ENCODE results near the gene LTC4S.
"Not testable (repeated sequence)": the region's sequence is repeated elsewhere in the genome, so short reads cannot be mapped to it uniquely, and the experiment has no call there.

Gene LTC4S, protein sequence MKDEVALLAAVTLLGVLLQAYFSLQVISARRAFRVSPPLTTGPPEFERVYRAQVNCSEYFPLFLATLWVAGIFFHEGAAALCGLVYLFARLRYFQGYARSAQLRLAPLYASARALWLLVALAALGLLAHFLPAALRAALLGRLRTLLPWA

DNA sequence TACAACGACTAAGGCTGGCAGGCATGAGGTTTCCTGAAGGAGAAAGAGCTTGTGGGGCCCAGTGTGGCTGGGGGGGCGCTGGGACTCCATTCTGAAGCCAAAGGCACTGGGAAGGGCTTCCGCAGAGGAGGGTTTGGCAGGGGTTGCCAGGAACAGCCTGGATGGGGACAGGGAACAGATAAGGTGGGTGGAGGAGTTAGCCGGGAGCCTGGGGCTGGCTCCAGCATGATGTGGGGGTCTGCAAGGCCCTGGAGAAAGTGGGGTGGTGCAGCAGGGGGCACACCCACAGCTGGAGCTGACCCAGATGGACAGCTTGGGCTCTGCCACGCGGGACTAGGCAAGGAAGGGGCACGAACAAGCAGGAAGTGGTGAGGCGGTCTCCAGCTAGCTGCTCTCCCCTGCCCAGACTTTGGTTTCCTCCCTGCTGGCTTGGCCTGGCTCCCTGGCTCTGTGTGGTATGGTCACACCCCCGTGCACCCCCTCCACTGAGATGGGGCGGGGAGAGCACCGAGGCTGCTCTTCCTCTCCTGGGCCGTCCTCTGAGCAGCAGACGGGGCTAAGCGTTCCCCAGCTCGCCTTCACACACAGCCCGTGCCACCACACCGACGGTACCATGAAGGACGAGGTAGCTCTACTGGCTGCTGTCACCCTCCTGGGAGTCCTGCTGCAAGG lies at the start of gene LTC4S:
TSS of gene LTC4S (plus strand) at position 519 of the 672 bp plus-strand sequence. CDS start at position 614, 95 bp downstream.
- no peak for DNase-seq (ENCODE audit: low read depth)

DNA sequence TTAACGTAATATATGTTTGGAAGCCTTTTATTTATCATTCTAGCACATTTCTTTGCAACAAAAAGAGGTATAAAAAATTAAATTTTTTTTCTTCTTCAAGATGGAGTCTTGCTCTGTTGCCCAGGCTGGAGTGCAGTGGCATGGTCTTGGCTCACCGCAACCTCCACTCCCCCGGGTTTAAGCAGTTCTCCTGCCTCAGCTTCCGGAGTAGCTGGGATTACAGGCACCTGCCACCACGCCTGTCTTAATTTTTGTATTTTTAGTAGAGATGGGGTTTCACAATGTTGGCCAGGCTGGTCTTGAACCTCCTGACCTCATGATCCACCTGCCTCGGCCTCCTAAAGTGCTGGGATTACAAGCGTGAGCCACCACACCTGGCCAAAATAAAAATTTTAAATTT lies 49.7 kb upstream of the LTC4S start:
- DNase-seq (ENCODE audit: low read depth), result not testable (repeated sequence)

GRCh38 chr5:179746872-179747271 lies 46.9 kb upstream of the LTC4S start:
- no peak for DNase-seq (ENCODE audit: low read depth)

DNA sequence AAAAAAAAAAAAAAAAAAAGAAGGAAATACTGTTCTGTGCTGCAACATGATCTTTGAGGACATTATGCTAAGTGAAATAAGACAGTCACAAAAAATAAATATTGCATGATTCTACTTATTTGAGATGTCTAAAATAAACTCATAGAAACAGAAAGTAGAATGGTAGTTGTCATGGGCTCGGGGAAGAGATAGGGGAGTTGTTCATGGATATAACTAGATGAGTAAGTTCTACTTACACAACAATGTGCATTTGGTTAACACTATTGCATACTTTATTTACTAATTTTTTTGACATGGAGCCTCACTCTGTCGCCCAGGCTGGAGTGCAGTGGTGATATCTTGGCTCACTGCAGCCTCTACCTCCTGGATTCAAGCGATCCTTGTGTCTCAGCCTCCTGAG lies 46.0 kb upstream of the LTC4S start:
- DNase-seq (ENCODE audit: low read depth), result no peak

GRCh38 chr5:179749857-179750508 lies 43.8 kb upstream of the LTC4S start:
- DNase-seq (ENCODE audit: low read depth), result no peak

GRCh38 chr5:179753971-179754370 lies 39.8 kb upstream of the LTC4S start:
- DNase-seq (ENCODE audit: low read depth), result no peak

DNA sequence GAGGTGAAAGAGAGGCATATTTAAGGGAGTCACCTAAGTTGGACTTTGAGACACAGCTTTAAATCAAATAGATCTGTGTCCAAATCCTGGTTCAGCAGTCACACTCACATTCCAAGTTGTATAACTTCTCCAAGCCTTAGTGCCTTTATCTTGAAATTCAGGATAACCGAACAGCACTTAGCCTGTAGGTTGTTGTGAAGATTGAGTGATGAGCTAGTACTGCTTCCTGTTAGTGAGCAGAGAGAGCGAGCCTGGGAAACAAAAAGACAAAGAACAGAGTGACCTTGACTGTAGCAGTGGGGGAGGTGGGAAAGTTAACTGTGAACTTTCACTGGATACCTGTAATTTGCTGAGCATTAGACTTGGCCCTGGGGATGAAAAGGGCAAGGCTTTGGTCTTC lies 38.8 kb upstream of the LTC4S start:
- DNase-seq (ENCODE audit: low read depth), result no peak

- no peak for DNase-seq (ENCODE audit: low read depth)
Measured at GRCh38 chr5:179758955-179759354, 34.8 kb upstream of the LTC4S start.

DNA sequence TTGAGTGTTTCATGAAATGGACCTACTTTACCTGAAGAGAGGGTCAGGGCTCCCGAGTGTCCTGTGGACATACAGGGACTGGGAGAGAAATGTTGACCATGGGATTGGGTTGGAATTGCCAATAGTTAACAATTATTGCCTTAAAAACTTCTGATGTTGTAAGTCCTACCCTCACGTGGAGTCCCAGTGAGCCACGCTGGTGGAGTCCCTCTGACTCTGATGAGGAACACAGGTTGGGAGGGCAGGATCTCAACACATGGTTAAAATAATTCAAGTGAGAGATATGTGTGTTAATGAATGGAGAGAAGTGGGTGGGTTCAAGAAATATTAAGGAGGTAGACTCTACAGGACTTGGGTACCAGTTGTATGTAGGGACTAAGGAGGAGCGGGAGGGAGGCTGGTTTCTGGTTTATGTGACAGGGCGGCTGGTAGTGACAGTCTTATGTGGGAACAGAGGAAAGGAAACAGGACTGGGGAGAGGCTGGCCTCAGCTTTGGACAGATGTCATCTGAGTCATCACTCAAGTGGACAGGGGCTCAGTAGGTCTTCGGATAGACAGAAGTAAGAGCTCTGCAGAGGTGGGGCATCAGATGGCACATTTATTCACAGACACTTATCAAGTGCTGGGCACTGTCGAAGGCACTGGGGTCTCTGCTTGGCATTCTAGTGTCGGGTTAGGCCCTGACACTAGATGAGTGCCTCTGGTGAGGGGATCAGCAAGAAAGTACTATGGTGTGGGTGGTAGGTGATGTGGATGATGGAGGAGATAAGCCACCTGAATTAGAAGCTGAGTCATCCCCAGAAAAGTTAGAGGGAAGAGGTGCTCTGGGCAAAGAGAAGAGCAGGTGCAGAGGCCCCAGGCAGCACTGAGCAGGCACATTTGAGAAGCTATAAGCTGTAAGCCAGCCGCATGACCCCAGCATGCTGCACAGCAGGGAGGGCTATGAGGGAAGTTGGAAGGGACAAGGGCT lies 33.9 kb upstream of the LTC4S start:
- DNase-seq (ENCODE audit: low read depth), result no peak

GRCh38 chr5:179762079-179762780 lies 31.6 kb upstream of the LTC4S start:
- no peak for DNase-seq (ENCODE audit: low read depth)

DNA sequence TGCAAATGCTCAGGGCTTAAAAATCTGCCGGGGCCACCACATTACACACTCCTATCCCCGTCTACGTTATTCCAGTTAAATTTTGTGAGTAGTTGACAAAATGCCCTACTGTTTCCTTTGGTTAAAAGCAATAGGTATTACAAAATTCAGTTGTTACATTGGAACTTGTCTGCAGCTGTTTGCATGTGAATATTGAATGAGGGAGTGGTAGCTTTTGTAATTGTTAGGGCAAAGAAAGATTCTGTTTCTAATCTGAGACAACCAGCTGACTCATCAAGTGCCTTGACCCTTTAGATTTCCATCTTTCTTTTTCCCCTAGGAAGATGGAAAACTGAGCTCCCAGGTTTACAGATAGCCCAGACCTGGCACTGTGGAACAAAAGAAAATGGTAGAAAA lies 31.0 kb upstream of the LTC4S start:
- DNase-seq (ENCODE audit: low read depth), result no peak

- peak; percentile 65 for DNase-seq (ENCODE audit: low read depth)
Measured at GRCh38 chr5:179763215-179763945, 30.4 kb upstream of the LTC4S start.

DNA sequence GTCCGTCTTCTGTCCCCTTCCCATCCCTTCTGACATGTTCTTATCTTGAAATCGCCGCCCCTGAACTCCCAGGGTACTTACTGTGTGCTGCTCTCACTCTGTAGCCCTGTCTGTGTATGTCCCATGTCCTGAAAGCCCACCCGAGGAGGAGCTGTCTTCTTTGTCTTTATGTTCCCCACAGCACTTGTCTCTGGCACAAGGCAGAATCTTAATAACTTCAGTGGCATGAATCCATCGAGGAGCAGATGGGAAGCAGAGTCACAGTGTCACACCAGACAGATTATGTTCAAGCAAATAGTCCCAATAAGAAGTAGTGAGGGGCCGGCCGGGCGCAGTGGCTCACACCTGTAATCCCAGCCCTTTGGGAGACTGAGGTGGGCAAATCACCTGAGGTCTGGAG lies 29.7 kb upstream of the LTC4S start:
- no peak for DNase-seq (ENCODE audit: low read depth)

DNA sequence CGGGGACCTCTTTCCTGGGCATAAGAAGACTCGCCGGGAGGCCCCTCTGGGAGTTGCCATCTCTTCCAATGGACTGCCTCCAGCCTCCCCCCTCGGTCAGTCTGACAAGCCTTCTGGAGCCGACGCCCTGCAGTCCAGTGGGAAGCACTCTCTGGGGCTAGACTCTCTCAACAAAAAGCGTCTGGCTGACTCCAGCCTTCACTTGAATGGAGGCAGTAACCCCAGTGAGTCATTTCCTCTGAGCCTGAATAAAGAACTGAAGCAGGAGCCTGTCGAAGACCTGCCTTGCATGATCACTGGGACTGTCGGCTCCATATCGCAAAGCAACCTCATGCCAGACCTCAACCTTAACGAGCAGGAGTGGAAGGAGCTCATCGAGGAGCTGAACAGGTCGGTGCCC lies 28.4 kb upstream of the LTC4S start:
- DNase-seq (ENCODE audit: low read depth), result peak; percentile 69

DNA sequence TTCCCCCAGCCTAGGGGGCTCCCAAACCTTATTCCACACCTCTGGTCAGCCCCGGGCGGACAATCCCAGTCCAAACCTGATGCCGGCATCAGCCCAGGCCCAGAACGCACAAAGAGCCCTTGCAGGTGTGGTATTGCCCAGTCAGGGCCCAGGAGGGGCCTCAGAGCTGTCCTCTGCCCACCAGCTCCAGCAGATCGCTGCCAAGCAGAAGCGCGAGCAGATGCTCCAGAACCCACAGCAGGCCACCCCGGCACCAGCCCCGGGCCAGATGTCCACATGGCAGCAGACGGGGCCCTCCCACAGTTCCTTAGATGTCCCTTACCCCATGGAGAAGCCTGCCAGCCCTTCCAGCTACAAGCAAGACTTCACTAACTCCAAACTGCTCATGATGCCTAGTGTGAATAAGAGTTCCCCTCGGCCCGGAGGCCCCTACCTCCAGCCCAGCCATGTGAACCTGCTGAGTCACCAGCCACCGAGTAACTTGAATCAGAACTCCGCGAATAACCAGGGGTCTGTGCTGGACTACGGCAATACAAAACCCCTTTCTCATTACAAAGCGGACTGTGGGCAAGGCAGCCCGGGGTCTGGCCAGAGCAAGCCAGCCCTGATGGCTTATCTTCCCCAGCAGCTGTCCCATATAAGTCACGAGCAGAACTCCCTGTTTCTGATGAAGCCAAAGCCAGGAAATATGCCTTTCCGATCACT lies 27.6 kb upstream of the LTC4S start:
- DNase-seq (ENCODE audit: low read depth), result no peak

DNA sequence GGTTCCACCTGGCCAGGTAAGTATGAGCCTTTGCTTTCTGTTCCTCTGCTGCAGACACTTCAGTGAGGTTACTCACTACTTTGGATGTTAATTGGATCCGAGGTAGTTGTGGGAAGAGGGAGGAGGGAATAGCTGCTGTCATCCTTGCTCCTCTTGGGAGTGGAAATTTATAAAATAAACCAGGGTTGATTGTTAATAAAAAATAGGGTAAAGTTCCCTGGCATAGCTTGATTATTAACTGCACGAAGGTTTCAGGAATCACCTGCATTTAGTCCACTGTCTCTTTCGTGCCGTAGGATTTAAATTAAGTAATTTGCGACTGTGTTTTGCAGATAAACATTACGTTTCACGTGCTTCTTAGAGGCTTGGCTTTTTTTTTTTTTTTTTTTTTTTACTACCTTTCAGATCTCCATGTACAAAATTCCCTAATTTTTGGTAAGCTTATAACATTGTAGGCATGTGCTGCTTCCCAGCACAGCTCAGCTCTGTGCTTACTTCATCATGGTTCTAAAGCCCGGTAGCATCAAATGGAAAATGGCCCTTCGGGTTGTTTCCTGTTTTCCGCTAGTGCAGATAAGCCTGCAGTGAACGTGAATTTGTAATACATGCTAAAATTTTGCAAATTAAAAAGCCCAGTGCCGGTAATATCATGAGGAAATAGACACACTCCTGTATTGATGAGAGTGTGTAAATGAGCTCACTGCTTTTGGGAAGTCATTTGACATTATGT lies 26.9 kb upstream of the LTC4S start:
- no peak for DNase-seq (ENCODE audit: low read depth)

DNA sequence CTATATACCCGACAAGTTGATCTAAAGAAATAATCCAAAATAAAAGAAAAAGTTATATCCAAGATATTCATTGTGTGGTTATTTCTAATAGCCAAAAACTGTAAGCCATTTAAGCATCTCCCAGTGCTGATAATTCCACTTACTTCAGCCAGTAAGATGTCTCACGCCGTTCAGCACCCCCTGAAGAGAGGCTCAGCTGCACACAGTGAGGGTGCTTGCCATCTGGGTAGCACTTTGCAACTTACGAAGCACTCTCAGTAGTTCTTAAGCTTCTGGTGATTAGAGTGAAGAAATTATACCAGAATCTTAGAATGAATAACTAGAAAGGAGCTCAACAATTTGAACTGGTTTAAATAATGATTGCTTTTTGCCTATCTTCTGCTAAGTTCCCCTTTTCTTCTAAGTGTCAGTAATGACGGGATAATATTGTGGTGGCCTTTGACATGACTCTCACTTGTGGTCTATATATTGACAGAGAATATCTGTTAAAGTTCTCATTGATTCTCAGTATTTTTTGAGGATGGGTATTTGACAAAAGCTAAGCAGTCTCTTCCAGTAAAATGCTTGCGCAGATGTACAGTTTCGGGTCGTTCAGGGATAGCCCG lies 26.2 kb upstream of the LTC4S start:
- no peak for DNase-seq (ENCODE audit: low read depth)

GRCh38 chr5:179768326-179769085 lies 25.3 kb upstream of the LTC4S start:
- no peak for DNase-seq (ENCODE audit: low read depth)

GRCh38 chr5:179769271-179769670 lies 24.5 kb upstream of the LTC4S start:
- no peak for DNase-seq (ENCODE audit: low read depth)

Data from non-pigmented ciliary epithelial cell (primary cell).